GM12801 (cell line): ENCODE data around the gene PAX7.

Experiments used
- TF ChIP-seq, protein P1 (sequence below): IDR thresholded peaks from one replicate; pipeline ENCODE4 v1.5.1; 2011; ENCODE audit warnings: control low read depth; ENCODE audit not compliant: insufficient read length; ENCODE audit errors: extremely low read depth

PAX7 gene

DNA sequence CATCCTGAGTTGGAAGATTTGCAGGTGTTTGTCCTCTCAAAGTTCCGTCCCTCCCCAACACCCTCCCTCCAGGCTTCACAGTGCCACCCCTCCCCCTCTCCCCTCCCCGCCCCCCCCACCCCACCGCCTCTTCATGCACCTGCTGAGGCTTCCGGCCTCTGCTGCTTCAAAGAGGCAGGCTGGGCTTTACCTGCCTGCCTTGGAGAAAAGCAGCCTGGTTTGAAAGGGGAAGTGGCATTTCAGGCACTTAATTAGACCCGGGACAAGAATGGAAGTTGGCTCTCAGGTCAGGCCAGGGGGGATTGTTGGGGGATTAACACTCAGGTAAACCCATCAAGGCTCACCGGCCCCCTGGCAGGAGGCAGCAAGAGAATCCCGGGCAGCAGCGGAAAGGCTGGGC, 21.1 kb downstream of the PAX7 start:
- TF ChIP-seq, protein P1, sequence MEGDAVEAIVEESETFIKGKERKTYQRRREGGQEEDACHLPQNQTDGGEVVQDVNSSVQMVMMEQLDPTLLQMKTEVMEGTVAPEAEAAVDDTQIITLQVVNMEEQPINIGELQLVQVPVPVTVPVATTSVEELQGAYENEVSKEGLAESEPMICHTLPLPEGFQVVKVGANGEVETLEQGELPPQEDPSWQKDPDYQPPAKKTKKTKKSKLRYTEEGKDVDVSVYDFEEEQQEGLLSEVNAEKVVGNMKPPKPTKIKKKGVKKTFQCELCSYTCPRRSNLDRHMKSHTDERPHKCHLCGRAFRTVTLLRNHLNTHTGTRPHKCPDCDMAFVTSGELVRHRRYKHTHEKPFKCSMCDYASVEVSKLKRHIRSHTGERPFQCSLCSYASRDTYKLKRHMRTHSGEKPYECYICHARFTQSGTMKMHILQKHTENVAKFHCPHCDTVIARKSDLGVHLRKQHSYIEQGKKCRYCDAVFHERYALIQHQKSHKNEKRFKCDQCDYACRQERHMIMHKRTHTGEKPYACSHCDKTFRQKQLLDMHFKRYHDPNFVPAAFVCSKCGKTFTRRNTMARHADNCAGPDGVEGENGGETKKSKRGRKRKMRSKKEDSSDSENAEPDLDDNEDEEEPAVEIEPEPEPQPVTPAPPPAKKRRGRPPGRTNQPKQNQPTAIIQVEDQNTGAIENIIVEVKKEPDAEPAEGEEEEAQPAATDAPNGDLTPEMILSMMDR: no peak

DNA sequence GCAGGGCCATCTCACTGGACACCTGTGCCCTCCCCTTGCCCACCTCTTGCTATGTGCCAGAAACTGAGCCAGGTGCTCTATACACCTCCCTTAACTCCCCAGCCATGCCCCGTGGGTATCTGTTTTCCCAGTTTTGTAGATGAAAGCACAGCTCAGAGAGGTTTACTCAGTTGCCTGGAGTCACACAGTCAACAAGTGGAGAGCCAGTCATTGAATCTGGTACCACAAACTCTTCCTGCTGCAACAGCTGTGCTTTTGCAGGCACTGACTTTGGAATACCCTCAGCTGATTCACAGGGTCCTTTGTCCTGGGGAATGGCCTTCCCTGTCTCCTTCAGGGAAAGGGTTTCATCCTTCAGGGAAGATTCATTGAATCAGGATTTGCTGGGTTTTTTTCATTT, 22.1 kb downstream of the PAX7 start:
- TF ChIP-seq, protein P1: no peak

DNA sequence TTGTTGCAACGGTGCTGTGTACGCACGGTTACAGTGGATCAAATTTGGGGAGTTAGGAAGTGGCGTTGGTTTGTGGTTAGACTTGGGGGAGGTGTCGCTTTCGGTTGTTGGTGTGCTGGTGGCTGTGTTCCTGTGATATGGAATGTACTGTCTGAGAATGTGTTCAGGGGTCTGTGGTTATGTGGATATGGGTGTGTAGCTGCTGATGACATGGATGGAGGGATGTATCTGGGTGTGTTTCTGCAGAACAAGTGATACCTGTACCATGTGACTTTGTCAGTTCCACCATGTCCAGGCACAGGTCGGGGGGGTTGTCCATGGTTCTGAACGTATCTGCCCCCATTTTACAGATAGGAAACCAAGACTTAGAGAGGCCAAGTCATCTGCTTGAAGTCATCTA, 22.7 kb downstream of the PAX7 start:
- TF ChIP-seq, protein P1: no peak

DNA sequence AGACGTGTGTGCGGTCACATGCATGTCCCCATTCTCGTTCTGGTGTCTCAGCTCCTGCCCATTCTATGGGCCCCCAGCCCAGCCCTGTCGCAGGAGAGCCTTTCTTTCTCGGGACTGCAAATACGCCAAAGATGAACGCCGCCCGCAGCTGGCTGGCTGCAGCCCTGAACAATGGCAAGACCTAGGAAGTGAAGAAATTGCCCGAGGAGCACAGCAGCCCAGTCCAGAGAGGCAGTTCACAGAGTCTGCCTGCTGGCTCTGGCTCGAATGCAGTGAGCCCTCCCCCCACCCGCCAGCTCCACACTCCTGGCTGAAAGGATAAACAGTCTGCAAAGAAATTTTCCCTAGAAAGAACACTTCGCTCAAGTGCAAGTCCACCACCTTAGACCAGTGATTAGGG, 23.3 kb downstream of the PAX7 start:
- TF ChIP-seq, protein P1: no peak

DNA sequence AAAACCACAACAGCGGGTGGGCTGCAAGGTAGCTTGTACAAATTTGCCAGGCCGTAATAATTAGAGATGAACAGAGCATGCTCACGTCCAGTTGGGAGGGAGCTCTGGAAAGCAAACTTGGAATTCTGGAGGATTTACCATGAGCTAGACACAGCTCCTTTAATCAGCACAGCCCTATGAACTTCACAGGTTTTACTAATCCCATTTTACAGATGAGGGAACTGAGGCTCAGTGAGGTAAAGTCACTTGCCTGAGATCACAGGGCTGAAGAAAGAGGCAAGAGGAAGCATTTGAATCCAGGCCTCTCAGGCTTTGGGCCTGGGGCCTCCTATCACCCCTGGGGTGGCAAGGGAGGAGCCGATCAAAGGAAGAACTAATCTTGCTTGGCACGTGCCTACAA, 24.0 kb downstream of the PAX7 start:
- TF ChIP-seq, protein P1: no peak

DNA sequence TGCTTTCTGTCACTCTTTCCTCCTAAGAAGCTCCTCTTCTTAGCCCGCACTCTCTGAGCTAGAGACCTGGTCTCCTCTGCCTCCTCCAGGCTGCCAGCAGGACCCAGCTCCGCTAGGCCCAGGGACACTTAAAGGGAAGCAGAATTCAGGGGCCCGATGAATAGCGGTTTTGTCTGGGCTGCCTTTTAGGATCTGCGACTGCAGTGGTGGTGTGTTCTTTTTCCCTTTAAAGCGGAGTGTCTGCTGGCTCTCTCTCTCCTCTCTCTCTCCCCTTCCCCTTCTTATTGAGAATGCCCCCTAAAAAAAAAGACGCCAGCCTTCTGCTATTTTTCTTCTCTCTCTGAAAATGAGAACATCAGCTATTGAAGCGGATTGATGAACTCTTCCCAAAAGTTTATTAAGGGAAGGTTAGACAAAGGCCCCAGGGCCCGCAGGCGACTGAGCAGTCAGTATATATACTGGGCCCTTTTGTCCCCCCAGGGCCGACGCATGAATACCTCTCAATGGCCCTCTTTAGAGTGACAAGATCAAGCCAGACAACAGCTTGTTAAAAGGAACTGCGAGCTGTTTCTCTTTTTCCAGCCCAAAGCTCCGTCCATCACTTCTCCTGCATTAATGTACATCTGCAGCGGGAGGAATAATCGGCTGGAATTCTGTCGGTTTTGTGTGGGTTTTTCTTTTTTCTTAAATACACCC, 27.0 kb downstream of the PAX7 start:
- TF ChIP-seq, protein P1: no peak

DNA sequence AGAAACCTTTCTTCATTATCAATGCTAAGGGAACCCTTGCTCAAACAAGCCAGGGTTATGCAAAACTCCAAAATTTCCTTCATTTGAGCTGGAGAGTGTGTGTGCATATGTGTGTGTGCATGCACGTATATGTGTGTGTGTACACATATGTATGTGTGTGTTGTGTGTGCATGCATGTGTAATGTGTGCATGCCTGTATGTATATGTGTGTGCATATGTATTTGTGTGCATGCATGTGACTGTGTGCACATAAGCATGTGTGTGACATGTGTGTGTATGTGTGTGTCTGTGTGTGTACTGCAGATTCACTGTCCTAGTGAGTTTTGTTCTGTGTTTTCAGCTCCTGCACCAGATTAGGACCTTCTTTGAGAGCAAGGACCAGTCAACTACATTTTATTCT, 28.2 kb downstream of the PAX7 start:
- TF ChIP-seq, protein P1: no peak
